Measurements from ENCODE around the gene ELFN1. TPM values are rescaled to one million over a fixed set of nuclear protein-coding genes. Genes with fewer than 3 reads are reported as not detected.
"Not testable (repeated sequence)": the region's sequence is repeated elsewhere in the genome, so short reads cannot be mapped to it uniquely, and the experiment has no call there.

ELFN1 gene
- total RNA-seq, 2 experiments from 2014 or later = 0.10 to 0.12 TPM

DNA sequence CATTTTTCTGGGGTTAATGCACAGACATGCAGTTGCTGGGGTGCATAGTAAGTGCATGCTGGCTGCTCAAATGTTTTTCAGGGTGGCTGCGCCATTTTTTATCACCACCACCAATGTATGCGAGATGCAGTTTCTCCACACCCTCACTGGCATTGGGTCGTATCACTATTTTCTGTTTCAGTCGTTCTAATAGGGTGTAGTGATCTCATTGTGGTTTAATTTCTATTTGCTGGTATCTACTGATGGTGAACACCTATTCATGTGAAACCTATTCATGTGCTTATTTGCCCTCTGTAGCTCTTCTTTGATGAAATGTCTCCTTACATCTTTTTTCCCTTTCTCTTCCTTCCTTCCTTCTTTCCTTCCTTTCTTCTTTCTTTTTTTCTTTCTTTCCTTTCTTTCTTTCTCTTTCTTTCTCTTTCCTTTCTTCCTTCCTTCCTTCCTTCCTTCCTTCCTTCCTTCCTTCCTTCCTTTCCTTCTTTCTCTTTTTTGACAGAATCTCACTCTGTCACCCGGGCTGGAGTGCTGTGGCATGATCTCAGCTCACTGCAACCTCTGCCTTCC is 84.3 kb downstream of the ELFN1 start:
- peaks cover 6% of the 10 kb centered on the region for H3K27me3 Mint-ChIP-seq
- no peaks in the 10 kb centered on the region for H3K9me3 Mint-ChIP-seq
- intact Hi-C loops (cut with micrococcal nuclease) = no loop called here
- ChIA-PET CTCF (no interaction called here), POLR2A (no interaction called here)
- H3K27ac Mint-ChIP-seq = no peak overlapping the region
- H3K4me1 Mint-ChIP-seq (ENCODE audit: low read depth) = no peaks in the 10 kb centered on the region
- no peak overlapping the region for H3K4me3 Mint-ChIP-seq
- H3K36me3 Mint-ChIP-seq = no peaks in the 10 kb centered on the region
- no peak for DNase-seq

DNA sequence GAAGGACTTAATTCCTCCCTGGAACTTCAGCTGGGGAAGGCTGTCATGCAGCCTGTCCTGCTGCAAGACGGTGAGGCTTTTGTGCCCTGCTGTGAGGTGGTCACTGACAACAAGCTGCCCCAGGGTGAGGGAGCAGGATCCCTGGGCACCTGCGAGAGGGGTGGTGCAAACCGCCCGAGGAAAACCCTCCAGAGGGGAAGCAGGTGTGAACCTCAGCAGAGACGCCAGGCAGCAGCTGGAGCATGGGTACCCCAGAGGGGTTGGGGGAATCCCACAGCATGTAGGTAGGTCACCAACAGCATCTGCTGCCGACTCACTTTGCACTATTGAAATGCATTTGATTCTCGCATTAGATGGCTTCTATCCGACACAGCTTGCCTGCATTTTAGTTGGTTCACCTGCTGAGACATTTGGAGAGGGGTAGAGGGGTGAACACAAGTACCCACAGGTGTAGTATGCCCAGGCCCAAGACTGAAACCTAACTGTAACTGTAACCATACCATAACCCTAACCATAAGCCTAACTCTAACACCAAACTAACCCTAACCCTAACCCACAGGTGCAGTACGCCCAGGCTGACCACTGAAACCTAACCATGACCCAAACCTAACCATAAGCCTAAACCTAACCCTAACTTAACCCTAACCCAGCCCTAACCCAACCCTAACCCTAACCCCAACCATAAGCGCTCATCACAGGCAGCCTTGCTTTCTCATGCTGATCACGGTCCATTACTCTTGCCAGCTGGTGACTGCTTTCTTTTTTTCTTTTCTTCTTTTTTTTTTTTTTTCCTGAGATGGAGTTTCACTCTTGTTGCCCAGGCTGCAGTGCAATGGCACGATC is 85.9 kb downstream of the ELFN1 start:
- ChIA-PET CTCF (no interaction called here), POLR2A (no interaction called here)
- H3K4me1 Mint-ChIP-seq (ENCODE audit: low read depth) = no peaks in the 10 kb centered on the region
- H3K36me3 Mint-ChIP-seq = no peaks in the 10 kb centered on the region
- no peak for DNase-seq
- no peak overlapping the region for H3K27ac Mint-ChIP-seq
- no peaks in the 10 kb centered on the region for H3K9me3 Mint-ChIP-seq
- no peak overlapping the region for H3K4me3 Mint-ChIP-seq
- peaks cover 6% of the 10 kb centered on the region for H3K27me3 Mint-ChIP-seq
- intact Hi-C loops (cut with micrococcal nuclease) = no loop called here

DNA sequence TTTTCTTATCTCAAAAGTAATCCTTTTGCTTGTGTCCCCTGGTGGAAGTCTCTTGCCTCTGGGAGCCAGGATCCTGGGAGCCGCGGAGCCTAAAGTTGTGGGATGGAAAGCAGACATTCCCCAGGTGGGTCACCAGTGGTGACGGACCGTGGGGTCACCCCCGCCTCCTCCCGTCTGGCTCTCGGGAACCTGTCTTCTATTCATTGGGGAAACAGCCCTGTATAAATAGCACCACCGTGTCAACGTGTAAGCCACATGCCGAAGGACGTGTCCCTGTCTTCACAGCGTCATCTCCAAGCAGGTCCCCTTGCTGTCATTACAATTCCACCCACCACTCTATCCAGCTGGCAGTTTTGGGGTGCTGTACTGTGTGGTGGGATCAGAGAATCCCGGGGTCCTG is 87.5 kb downstream of the ELFN1 start:
- POLR2A ChIA-PET = no interaction called here
- H3K27ac Mint-ChIP-seq = no peak overlapping the region
- no peak for DNase-seq
- H3K4me1 Mint-ChIP-seq (ENCODE audit: low read depth) = no peaks in the 10 kb centered on the region
- CTCF ChIA-PET = interaction anchor here (1.2 kb wide), 1 partner anchor 36 kb away, joined by 4 read pairs; no protein-coding TSS in a partner anchor
- intact Hi-C loops (cut with micrococcal nuclease) = no loop called here
- H3K9me3 Mint-ChIP-seq = peaks cover 5% of the 10 kb centered on the region
- peaks cover 6% of the 10 kb centered on the region for H3K27me3 Mint-ChIP-seq
- no peak overlapping the region for H3K4me3 Mint-ChIP-seq
- H3K36me3 Mint-ChIP-seq = no peaks in the 10 kb centered on the region

DNA sequence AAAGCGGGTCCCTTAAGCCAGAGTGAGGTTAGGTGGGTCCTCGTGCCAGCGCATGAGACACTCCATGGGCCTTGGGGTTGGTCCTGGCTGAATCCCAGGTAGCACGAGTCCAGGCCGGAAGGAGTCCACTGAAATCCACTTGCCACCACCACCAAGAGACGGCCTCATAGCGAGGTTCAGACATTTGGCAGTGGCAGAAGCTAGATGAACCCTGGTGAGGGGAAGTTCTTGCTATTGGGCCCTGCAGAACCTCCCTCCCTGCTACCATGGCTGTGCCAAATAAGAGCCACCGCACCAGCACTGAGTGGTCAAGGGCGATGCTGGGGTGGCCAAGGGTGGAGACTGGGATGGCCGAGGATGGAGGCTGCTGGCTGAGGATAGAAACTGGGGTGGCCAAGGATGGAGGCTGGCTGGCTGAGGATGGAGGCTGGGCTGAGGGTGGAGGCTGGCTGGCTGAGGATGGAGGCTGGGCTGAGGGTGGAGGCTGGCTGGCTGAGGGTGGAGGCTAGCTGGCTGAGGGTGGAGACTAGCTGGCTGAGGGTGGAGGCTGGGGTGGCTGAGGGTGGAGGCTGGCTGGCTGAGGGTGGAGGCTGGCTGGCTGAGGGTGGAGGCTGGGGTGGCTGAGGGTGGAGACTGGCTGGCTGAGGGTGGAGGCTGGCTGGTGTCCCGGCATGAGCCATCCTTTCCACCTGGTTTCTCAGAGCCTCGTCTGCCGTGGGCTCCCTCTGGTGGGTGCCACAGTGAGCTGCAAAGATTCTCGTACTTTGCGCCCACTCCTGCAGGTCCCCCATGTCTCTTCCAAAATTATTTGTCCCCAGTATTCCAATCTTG is 88.2 kb downstream of the ELFN1 start:
- Mint-ChIP-seq H3K27me3 (peaks cover 6% of the 10 kb centered on the region), H3K27ac (no peak overlapping the region), H3K36me3 (no peaks in the 10 kb centered on the region), H3K4me1 (ENCODE audit: low read depth) (no peaks in the 10 kb centered on the region), H3K9me3 (peaks cover 11% of the 10 kb centered on the region), H3K4me3 (no peak overlapping the region)
- CTCF ChIA-PET = interaction anchor here (1.0 to 1.2 kb wide), 2 partner anchors 37 to 179 kb away, joined by 4 read pairs; no protein-coding TSS in a partner anchor
- POLR2A ChIA-PET = no interaction called here
- peak; percentile 38 for DNase-seq
- intact Hi-C loops (cut with micrococcal nuclease) = no loop called here

DNA sequence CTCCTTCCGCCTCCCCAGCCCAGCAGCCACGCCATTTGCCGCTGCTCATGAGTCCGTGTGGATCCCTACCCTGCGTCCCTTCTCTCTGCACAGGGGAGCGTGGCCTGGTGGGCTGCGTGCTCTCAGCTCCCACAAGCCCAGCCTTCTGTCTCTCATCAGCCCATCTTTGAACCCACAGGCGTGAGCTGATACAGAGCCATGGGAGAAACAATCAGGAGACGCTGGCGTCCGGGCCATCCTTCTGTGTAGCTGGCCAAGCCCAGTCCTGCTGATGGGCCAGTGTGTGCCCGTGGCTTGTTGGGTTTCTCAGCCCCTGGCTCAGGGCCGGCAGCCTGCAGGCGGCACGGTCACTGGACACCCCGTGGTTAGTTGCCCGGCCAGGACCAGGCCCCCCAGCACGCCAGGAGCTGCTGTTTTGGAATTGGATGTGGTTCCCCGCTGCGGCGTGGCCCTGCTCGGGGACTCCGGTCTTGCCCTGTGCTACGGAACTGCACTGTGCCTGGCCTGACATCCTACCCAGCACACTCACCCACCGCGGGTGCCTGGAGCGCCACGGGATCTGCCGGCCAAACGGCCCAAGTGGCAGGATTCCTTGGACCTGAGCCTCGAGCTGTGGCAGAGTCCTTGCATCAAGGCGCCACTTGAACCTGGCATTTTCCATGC is 88.9 kb downstream of the ELFN1 start:
- no peak for DNase-seq
- intact Hi-C loops (cut with micrococcal nuclease) = no loop called here
- CTCF ChIA-PET = interaction anchor here (1.0 to 1.2 kb wide), 2 partner anchors 38 to 180 kb away, joined by 4 read pairs; no protein-coding TSS in a partner anchor
- POLR2A ChIA-PET = no interaction called here
- Mint-ChIP-seq H3K4me1 (ENCODE audit: low read depth) (no peaks in the 10 kb centered on the region), H3K27me3 (peaks cover 6% of the 10 kb centered on the region), H3K27ac (no peak overlapping the region), H3K36me3 (no peaks in the 10 kb centered on the region), H3K9me3 (peaks cover 14% of the 10 kb centered on the region), H3K4me3 (no peak overlapping the region)

DNA sequence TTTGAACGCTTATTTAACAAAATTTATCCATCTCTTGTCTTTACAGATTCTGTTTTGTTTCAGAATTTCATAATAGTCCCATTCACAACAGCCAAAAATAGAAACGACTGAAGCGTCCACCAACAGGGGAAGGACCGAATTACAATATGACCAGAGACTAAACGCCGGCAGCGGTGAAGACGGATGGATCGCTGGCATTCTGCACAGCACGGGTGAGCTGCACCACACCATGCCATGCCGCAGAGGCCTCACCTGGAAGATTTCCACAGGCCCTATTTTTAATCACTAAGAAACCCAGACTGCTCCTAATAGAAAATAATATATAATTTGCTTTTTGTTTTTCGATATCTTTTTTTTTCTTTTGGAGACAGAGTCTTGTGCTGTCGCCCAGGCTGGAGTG is 91.0 kb downstream of the ELFN1 start:
- CTCF ChIA-PET = no interaction called here
- no peak overlapping the region for H3K27ac Mint-ChIP-seq
- H3K36me3 Mint-ChIP-seq = no peaks in the 10 kb centered on the region
- POLR2A ChIA-PET = no interaction called here
- H3K27me3 Mint-ChIP-seq = peaks cover 4% of the 10 kb centered on the region
- intact Hi-C loops (cut with micrococcal nuclease) = no loop called here
- H3K4me3 Mint-ChIP-seq = no peak overlapping the region
- H3K4me1 Mint-ChIP-seq (ENCODE audit: low read depth) = no peaks in the 10 kb centered on the region
- H3K9me3 Mint-ChIP-seq = peaks cover 16% of the 10 kb centered on the region
- DNase-seq = no peak

DNA sequence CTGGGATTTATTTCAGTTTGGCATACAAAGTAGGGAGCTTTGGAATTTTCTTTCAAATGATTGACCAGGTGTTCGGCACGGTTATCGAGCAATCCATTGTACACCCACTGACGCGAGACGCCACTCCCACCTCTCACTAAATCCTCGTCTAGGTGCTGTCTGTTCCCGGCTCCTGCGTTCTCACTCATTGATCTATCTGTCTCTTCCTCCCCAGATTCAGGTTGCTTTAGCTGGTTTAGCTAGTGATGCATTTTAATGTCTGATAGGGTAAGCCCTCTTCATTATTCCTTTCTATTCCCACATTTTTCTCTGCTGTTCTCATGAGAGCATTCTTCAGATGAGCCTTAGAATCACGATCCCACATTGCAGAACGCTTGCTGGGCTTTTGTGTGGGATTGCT is 91.7 kb downstream of the ELFN1 start:
- Mint-ChIP-seq H3K4me3 (no peak overlapping the region), H3K36me3 (no peaks in the 10 kb centered on the region), H3K27ac (no peak overlapping the region), H3K27me3 (peaks cover 3% of the 10 kb centered on the region), H3K4me1 (ENCODE audit: low read depth) (no peaks in the 10 kb centered on the region), H3K9me3 (peaks cover 16% of the 10 kb centered on the region)
- intact Hi-C loops (cut with micrococcal nuclease) = no loop called here
- POLR2A ChIA-PET = no interaction called here
- no peak for DNase-seq
- CTCF ChIA-PET = no interaction called here

DNA sequence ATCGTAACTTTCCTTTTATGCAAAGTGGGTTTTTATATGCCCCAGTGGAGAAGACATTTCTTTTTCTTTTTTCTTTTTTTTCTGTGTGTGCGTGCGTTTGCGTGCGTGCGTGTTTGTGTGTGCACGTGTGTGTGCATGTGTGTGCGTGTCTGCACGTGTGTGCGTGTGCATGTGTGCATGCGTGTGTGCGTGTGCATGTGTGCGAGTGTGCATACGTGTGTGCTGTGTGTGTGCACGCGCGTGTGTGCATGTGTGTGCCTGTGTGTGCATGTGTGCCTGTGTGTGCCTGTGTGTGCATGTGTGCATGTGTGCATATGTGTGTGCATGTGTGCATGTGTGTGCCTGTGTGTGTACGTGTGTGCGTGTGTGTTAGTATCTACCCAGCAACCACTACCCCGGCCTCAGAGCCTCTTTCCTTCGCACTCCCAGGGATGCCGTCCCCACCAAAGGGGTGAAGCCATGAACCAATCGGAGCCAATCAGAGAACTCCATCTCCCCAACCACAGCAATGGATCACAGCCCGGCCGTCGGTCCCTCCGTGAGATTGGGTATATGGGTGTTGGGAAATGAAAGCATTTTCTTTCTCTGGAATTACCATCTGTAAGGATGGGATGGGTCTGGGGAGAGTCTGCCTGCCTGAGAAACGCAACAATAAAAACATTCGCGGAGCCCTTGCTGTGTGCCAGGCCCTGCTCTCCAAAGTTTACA is 92.3 kb downstream of the ELFN1 start:
- H3K27me3 Mint-ChIP-seq = peaks cover 3% of the 10 kb centered on the region
- H3K4me1 Mint-ChIP-seq (ENCODE audit: low read depth) = no peaks in the 10 kb centered on the region
- intact Hi-C loops (cut with micrococcal nuclease) = no loop called here
- no peak for DNase-seq
- POLR2A ChIA-PET = no interaction called here
- H3K9me3 Mint-ChIP-seq = peaks cover 16% of the 10 kb centered on the region
- H3K4me3 Mint-ChIP-seq = no peak overlapping the region
- CTCF ChIA-PET = no interaction called here
- no peaks in the 10 kb centered on the region for H3K36me3 Mint-ChIP-seq
- no peak overlapping the region for H3K27ac Mint-ChIP-seq

DNA sequence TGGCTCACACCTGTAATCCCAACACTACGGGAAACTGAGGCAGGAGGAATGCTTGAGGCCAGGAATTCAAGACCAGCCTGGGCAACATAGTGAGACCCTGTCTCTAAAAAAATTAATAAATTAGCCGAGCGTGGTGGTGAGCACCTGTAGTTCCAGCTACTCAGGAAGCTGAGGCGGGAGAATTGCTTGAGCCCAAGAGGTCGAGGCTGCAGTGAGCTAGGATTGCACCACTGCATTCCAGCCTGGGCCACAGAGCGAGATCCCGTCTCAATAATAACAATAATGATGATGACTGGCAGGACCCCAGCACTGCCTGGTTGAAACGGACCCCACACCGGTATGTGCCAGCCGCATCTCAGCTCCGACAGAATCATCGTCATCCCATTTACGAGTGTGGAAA is 93.0 kb downstream of the ELFN1 start:
- Mint-ChIP-seq H3K4me3 (no peak overlapping the region), H3K27ac (no peak overlapping the region), H3K9me3 (peaks cover 16% of the 10 kb centered on the region), H3K27me3 (peaks cover 4% of the 10 kb centered on the region), H3K4me1 (ENCODE audit: low read depth) (no peaks in the 10 kb centered on the region), H3K36me3 (no peaks in the 10 kb centered on the region)
- no peak for DNase-seq
- intact Hi-C loops (cut with micrococcal nuclease) = no loop called here
- CTCF ChIA-PET = no interaction called here
- POLR2A ChIA-PET = no interaction called here

DNA sequence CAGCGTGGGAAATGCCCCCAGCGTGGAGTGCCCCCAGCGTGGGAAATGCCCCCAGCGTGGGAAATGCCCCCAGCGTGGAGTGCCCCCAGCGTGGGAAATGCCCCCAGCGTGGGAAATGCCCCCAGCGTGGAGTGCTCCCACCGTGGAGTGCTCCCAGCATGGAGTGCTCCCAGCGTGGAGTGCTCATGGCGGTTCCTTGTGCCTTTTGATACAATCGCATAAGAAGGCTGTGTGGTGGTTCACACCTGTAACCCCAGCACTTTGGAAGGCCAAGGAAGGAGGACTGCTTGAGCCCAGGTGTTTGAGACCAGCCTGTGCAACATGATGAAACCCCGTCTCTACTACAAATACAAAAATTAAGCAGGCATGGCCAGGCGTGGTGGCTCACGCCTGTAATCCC is 93.8 kb downstream of the ELFN1 start:
- H3K4me1 Mint-ChIP-seq (ENCODE audit: low read depth); H3K27me3 Mint-ChIP-seq; DNase-seq; intact Hi-C loops (cut with micrococcal nuclease); H3K36me3 Mint-ChIP-seq; H3K4me3 Mint-ChIP-seq; CTCF ChIA-PET; POLR2A ChIA-PET; H3K27ac Mint-ChIP-seq: not testable (repeated sequence)
- H3K9me3 Mint-ChIP-seq = peaks cover 16% of the 10 kb centered on the region

DNA sequence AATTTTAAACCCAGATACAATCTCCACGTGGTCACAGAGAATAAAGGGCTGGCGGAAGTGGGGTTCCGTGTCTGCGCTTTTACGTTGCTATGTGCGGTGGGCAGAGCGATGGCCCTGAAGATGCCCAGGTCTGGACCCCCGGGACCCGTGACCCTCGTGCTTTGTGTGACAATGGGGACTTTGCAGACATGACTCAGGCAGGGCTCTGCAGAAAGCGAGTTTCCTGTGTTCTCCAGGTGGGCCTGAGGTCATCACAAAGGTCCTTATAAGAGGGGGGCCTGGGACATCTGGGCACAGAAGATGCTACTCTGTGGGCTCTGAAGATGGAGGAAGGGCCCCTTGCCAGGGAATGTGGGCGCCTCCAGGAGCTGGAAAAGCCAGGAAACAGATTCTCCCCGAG is 95.3 kb downstream of the ELFN1 start:
- Mint-ChIP-seq H3K4me1 (ENCODE audit: low read depth) (no peaks in the 10 kb centered on the region), H3K27me3 (peaks cover 2% of the 10 kb centered on the region), H3K9me3 (peaks cover 16% of the 10 kb centered on the region), H3K4me3 (no peak overlapping the region), H3K36me3 (no peaks in the 10 kb centered on the region), H3K27ac (no peak overlapping the region)
- CTCF ChIA-PET = no interaction called here
- intact Hi-C loops (cut with micrococcal nuclease) = no loop called here
- DNase-seq = no peak
- POLR2A ChIA-PET = no interaction called here

DNA sequence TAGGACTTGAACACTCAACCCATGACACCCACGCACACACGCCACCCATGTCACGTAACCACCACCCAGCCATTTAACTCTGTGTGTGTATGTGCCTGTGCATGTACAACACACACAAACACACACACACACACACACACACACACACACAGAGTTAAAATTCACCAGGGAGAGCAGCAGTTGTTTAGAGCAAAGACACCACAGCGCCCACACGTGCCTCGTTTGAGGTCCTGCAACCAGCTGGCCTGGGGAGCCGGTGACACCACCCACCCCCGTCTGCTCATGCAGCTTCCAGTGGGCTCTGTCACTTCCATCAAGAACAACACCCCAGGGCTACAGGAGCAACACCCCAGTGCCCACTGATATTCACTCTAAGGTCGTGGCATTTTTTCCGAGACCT is 97.4 kb downstream of the ELFN1 start:
- ChIA-PET POLR2A (no interaction called here), CTCF (no interaction called here)
- Mint-ChIP-seq H3K36me3 (no peaks in the 10 kb centered on the region), H3K9me3 (peaks cover 12% of the 10 kb centered on the region), H3K27me3 (peaks cover 2% of the 10 kb centered on the region), H3K4me1 (ENCODE audit: low read depth) (no peaks in the 10 kb centered on the region), H3K4me3 (no peak overlapping the region), H3K27ac (no peak overlapping the region)
- intact Hi-C loops (cut with micrococcal nuclease) = no loop called here
- no peak for DNase-seq
